Glutamatergic neuron (in vitro differentiated cells): ENCODE measurements around the gene DLG2. TPM values are rescaled to one million over a fixed set of nuclear protein-coding genes. Genes with fewer than 3 reads are reported as not detected.

Experiments used
- DNase-seq: peaks from one replicate; pipeline ENCODE4 v3.0.0; 2022
- H3K27ac Mint-ChIP-seq: one replicate; pipeline ENCODE4 v1.8.0; 2020; ENCODE audit warnings: mild to moderate bottlenecking, mixed read lengths, inconsistent platforms; ENCODE audit not compliant: unreplicated experiment
- H3K27me3 Mint-ChIP-seq: one replicate; pipeline ENCODE4 v1.8.0; 2020; ENCODE audit warnings: mild to moderate bottlenecking, moderate library complexity, mixed read lengths, inconsistent platforms; ENCODE audit not compliant: unreplicated experiment
- H3K36me3 Mint-ChIP-seq: one replicate; pipeline ENCODE4 v1.8.0; 2020; ENCODE audit warnings: mild to moderate bottlenecking, mixed read lengths, inconsistent platforms; ENCODE audit not compliant: unreplicated experiment
- H3K4me1 Mint-ChIP-seq: one replicate; pipeline ENCODE4 v1.8.0; 2020; ENCODE audit warnings: mild to moderate bottlenecking, low read depth, mixed read lengths, inconsistent platforms; ENCODE audit not compliant: unreplicated experiment
- H3K4me3 Mint-ChIP-seq: one replicate; pipeline ENCODE4 v1.8.0; 2020; ENCODE audit warnings: mild to moderate bottlenecking, mixed read lengths, inconsistent platforms; ENCODE audit not compliant: unreplicated experiment
- H3K9me3 Mint-ChIP-seq: one replicate; pipeline ENCODE4 v1.8.0; 2020; ENCODE audit warnings: mild to moderate bottlenecking, moderate library complexity, mixed read lengths, inconsistent platforms; ENCODE audit not compliant: unreplicated experiment
- total RNA-seq: library from RNA; stranded (reverse); fragmentation: NEBNext Ultra II Directional; extraction: Animal tissue kit (Norgen Biotek cat#: 25700); gene quantifications from one replicate; pipeline ENCODE4 v1.2.1, GENCODE V29; 2021; ENCODE audit not compliant: unreplicated experiment
- TF ChIP-seq, protein P1 (sequence below): fragments of 200-600 bp; sonication (generic); IDR thresholded peaks from one replicate; pipeline ENCODE4 v1.5.0; 2021; ENCODE audit not compliant: partially characterized antibody, unreplicated experiment

Gene DLG2
- total RNA-seq, 1 donor from 2014 or later = 2.9 TPM

- Mint-ChIP-seq H3K27ac (no peak overlapping the region), H3K4me3 (no peak overlapping the region), H3K4me1 (no peaks in the 10 kb centered on the region), H3K27me3 (no peaks in the 10 kb centered on the region), H3K36me3 (no peaks in the 10 kb centered on the region), H3K9me3 (no peaks in the 10 kb centered on the region)
- TF ChIP-seq, protein P1, sequence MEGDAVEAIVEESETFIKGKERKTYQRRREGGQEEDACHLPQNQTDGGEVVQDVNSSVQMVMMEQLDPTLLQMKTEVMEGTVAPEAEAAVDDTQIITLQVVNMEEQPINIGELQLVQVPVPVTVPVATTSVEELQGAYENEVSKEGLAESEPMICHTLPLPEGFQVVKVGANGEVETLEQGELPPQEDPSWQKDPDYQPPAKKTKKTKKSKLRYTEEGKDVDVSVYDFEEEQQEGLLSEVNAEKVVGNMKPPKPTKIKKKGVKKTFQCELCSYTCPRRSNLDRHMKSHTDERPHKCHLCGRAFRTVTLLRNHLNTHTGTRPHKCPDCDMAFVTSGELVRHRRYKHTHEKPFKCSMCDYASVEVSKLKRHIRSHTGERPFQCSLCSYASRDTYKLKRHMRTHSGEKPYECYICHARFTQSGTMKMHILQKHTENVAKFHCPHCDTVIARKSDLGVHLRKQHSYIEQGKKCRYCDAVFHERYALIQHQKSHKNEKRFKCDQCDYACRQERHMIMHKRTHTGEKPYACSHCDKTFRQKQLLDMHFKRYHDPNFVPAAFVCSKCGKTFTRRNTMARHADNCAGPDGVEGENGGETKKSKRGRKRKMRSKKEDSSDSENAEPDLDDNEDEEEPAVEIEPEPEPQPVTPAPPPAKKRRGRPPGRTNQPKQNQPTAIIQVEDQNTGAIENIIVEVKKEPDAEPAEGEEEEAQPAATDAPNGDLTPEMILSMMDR = no peak
- DNase-seq = no peak
Measured at GRCh38 chr11:84607975-84608836, 1018.9 kb downstream of the DLG2 start.

DNA sequence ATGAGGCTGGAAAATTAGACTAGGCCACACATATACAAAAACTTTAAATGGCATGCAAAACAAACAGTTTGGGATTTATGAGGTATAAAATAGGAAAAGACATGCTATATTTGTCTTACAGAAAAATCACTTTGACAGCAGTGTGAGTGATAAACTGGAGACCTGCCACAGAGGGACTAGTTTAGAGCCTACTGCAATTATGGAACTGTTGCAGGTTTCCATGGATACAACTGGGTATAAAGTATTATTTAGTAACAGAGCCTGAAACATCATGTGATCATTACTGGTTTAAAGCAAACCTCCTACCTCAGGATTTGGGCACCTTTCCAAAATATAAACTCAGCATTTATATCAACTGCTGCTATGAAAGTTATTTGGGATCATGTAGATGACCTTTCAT, 1032.5 kb downstream of the DLG2 start:
- H3K36me3 Mint-ChIP-seq = no peaks in the 10 kb centered on the region
- H3K4me3 Mint-ChIP-seq = no peak overlapping the region
- no peaks in the 10 kb centered on the region for H3K27me3 Mint-ChIP-seq
- H3K4me1 Mint-ChIP-seq = no peaks in the 10 kb centered on the region
- H3K27ac Mint-ChIP-seq = no peak overlapping the region
- TF ChIP-seq, protein P1 = no peak
- no peaks in the 10 kb centered on the region for H3K9me3 Mint-ChIP-seq
- no peak for DNase-seq

GRCh38 chr11:84590106-84590505, 1037.0 kb downstream of the DLG2 start:
- Mint-ChIP-seq H3K9me3 (no peaks in the 10 kb centered on the region), H3K4me3 (no peak overlapping the region), H3K27me3 (no peaks in the 10 kb centered on the region), H3K27ac (no peak overlapping the region), H3K36me3 (no peaks in the 10 kb centered on the region), H3K4me1 (no peaks in the 10 kb centered on the region)
- TF ChIP-seq, protein P1 = no peak
- no peak for DNase-seq

- Mint-ChIP-seq H3K27me3 (no peaks in the 10 kb centered on the region), H3K4me3 (no peak overlapping the region), H3K36me3 (no peaks in the 10 kb centered on the region), H3K4me1 (peaks cover 1% of the 10 kb centered on the region), H3K27ac (no peak overlapping the region), H3K9me3 (no peaks in the 10 kb centered on the region)
- TF ChIP-seq, protein P1 = no peak
- no peak for DNase-seq
Measured at GRCh38 chr11:84588131-84588829, 1038.9 kb downstream of the DLG2 start.

GRCh38 chr11:84583106-84583505, 1044.0 kb downstream of the DLG2 start:
- Mint-ChIP-seq H3K27me3 (no peaks in the 10 kb centered on the region), H3K36me3 (no peaks in the 10 kb centered on the region), H3K27ac (no peak overlapping the region), H3K4me1 (peaks cover 8% of the 10 kb centered on the region), H3K4me3 (no peak overlapping the region), H3K9me3 (no peaks in the 10 kb centered on the region)
- DNase-seq = no peak
- TF ChIP-seq, protein P1 = no peak
